Measurements from ENCODE around the gene OR8B3. TPM values are rescaled to one million over a fixed set of nuclear protein-coding genes. Genes with fewer than 3 reads are reported as not detected.

Gene OR8B3
- total RNA-seq, 1 donor from 2014 or later = not detected

- no peak for DNase-seq (ENCODE audit: low read depth)
Observed at GRCh38 chr11:124376280-124376679, 22.5 kb downstream of the OR8B3 start.

- no peak for DNase-seq (ENCODE audit: low read depth)
Observed at GRCh38 chr11:124359566-124359965, 39.3 kb downstream of the OR8B3 start.

GRCh38 chr11:124346311-124346955, 52.4 kb downstream of the OR8B3 start:
- DNase-seq (ENCODE audit: low read depth) = no peak

Other genes with a start within 250 kb of the OR8B3 start
- gene OR10D3, start 215.7 kb downstream of the OR8B3 start, total RNA-seq = not detected in 2 replicates
- not detected in 2 replicates for gene OR8G1, start 157.9 kb downstream of the OR8B3 start, total RNA-seq
- gene OR8G5, start 142.6 kb downstream of the OR8B3 start, total RNA-seq = not detected in 2 replicates
- gene OR8D1, start 85.1 kb downstream of the OR8B3 start, total RNA-seq = not detected in 2 replicates
- gene OR8D2, start 78.8 kb downstream of the OR8B3 start, total RNA-seq = not detected in 2 replicates
- not detected in 2 replicates for gene OR8B2, start 14.5 kb downstream of the OR8B3 start, total RNA-seq
- gene OR8B4, start 25.8 kb upstream of the OR8B3 start, total RNA-seq = not detected in 2 replicates
- gene OR8B8, start 46.7 kb upstream of the OR8B3 start, total RNA-seq = not detected in 2 replicates
- gene OR8B12, start 144.6 kb upstream of the OR8B3 start, total RNA-seq = not detected in 2 replicates
- gene OR8A1, start 171.0 kb upstream of the OR8B3 start, total RNA-seq = not detected in 2 replicates
- not detected in 2 replicates for gene PANX3, start 212.4 kb upstream of the OR8B3 start, total RNA-seq
- gene TBRG1, start 223.8 kb upstream of the OR8B3 start, total RNA-seq = 22.4 and 33.1 TPM in 2 replicates

All from renal cortical epithelial cell (primary cell).